Esophagus muscularis mucosa (tissue), 3 donors: Measurements from ENCODE around the gene XIST.

ENCODE experiments used
- POLR2A ChIP-seq: fragments of 450-650 bp; IDR thresholded peaks from one replicate; pipeline ENCODE4 v1.6.1; 2017; ENCODE audit warnings: antibody characterized with exemption, moderate library complexity, mild to moderate bottlenecking, low read depth
- POLR2AphosphoS5 ChIP-seq, 2 donors: sonication (generic); formaldehyde crosslinking; IDR thresholded peaks; one replicate each; pipeline ENCODE4 v1.6.1; 2017; ENCODE audit warnings: antibody characterized with exemption in 2 of 2
- TF ChIP-seq, protein P1 (sequence below), 3 experiments: fragments of 200-600 bp in 2 of 3; fragments of 450-650 bp in 1 of 3; sonication (generic) in 2 of 3; IDR thresholded peaks; one replicate each; pipeline ENCODE4 v1.5.1; 2017 to 2019; ENCODE audit warnings: antibody characterized with exemption in 3 of 3, mild to moderate bottlenecking in 2 of 3, moderate library complexity in 1 of 3

DNA sequence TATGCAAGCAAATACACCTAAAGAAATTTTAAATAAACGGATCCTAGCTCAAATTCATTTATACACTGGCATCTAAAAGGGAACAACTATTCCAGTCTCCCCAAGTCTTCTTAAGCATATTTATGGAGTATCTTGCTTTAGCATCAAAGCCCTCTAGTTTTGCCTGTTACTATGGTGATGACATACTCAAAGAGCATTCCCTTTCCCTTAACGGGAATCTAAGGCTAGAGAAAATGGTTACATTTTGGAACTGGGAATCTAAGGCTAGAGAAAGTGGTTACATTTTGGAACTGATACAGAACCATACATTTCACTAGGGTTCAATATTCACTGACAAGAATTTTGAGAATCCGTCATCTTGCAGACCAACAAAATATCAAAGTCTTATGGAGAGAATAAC lies 18.3 kb downstream of the XIST start:
- TF ChIP-seq, protein P1, sequence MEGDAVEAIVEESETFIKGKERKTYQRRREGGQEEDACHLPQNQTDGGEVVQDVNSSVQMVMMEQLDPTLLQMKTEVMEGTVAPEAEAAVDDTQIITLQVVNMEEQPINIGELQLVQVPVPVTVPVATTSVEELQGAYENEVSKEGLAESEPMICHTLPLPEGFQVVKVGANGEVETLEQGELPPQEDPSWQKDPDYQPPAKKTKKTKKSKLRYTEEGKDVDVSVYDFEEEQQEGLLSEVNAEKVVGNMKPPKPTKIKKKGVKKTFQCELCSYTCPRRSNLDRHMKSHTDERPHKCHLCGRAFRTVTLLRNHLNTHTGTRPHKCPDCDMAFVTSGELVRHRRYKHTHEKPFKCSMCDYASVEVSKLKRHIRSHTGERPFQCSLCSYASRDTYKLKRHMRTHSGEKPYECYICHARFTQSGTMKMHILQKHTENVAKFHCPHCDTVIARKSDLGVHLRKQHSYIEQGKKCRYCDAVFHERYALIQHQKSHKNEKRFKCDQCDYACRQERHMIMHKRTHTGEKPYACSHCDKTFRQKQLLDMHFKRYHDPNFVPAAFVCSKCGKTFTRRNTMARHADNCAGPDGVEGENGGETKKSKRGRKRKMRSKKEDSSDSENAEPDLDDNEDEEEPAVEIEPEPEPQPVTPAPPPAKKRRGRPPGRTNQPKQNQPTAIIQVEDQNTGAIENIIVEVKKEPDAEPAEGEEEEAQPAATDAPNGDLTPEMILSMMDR (IDR thresholded peaks at IDR 0.05): no peak
- no peak for TF ChIP-seq POLR2A
- TF ChIP-seq POLR2AphosphoS5 (IDR thresholded peaks at IDR 0.05): no peak
